IMR-90 (cell line): ENCODE measurements around the gene GZF1.

Experiments used
- CEBPB ChIP-seq: IDR thresholded peaks from 2 replicates; pipeline ENCODE4 v1.6.1; 2012; ENCODE audit warnings: low read depth, low read length, improper control_type of control experiment
- CHD1 ChIP-seq: IDR thresholded peaks from 2 replicates; pipeline ENCODE4 v1.6.1; 2012; ENCODE audit warnings: low read depth, low read length, improper control_type of control experiment
- CTCF ChIP-seq: conservative IDR thresholded peaks from 2 replicates; pipeline ENCODE4 v1.5.1; 2012; ENCODE audit warnings: mild to moderate bottlenecking, low read depth, low read length, improper control_type of control experiment
- ELK1 ChIP-seq: fragments of 150-350 bp; IDR thresholded peaks from 2 replicates; pipeline ENCODE4 v1.6.1; 2016; ENCODE audit warnings: low read depth, mild to moderate bottlenecking, low read length, moderate library complexity, borderline replicate concordance
- FOS ChIP-seq: fragments of 150-350 bp; IDR thresholded peaks from 2 replicates; pipeline ENCODE4 v1.6.1; 2016; ENCODE audit warnings: low read depth, low read length
- MAFK ChIP-seq: IDR thresholded peaks from 2 replicates; pipeline ENCODE4 v1.6.1; 2012; ENCODE audit warnings: low read depth, low read length, improper control_type of control experiment
- MAZ ChIP-seq: IDR thresholded peaks from 2 replicates; pipeline ENCODE4 v1.6.1; 2012; ENCODE audit warnings: low read depth, mild to moderate bottlenecking, low read length, improper control_type of control experiment, moderate library complexity, borderline replicate concordance
- MXI1 ChIP-seq: IDR thresholded peaks from 2 replicates; pipeline ENCODE4 v1.6.1; 2012; ENCODE audit warnings: low read depth, mild to moderate bottlenecking, low read length, moderate library complexity, borderline replicate concordance
- NFE2L2 ChIP-seq: fragments of 150-350 bp; IDR thresholded peaks from 2 replicates; pipeline ENCODE4 v1.6.1; 2016; ENCODE audit warnings: low read depth, mild to moderate bottlenecking, low read length
- POLR2A ChIP-seq: IDR thresholded peaks from 2 replicates; pipeline ENCODE4 v1.6.1; 2012; ENCODE audit warnings: mild to moderate bottlenecking, low read depth, low read length
- RFX5 ChIP-seq: IDR thresholded peaks from 2 replicates; pipeline ENCODE4 v1.8.0; 2012; ENCODE audit warnings: low read depth, mild to moderate bottlenecking, low read length, moderate library complexity
- SMC3 ChIP-seq: fragments of 150-350 bp; IDR thresholded peaks from 2 replicates; pipeline ENCODE4 v1.6.1; 2016; ENCODE audit warnings: low read depth, mild to moderate bottlenecking, antibody characterized with exemption, low read length, moderate library complexity
- USF2 ChIP-seq: fragments of 150-350 bp; IDR thresholded peaks from 2 replicates; pipeline ENCODE4 v1.6.1; 2017; ENCODE audit warnings: mild to moderate bottlenecking, antibody characterized with exemption, low read length, low read depth

GRCh38 chr20:23365390-23366165 lies 3.6 kb downstream of the GZF1 start:
- no peak for TF ChIP-seq RFX5
- TF ChIP-seq CTCF = no peak
- 0 out of 2 replicates have a peak, but pooled peaks have one; percentile 15 for TF ChIP-seq POLR2A
- TF ChIP-seq NFE2L2 = no peak
- TF ChIP-seq MAFK = no peak
- TF ChIP-seq MXI1 = no peak
- TF ChIP-seq SMC3 = no peak
- TF ChIP-seq CEBPB = no peak
- TF ChIP-seq USF2 = no peak
- TF ChIP-seq CHD1 = no peak
- no peak for TF ChIP-seq MAZ
- TF ChIP-seq FOS = no peak
- TF ChIP-seq ELK1 = no peak
